ENCODE results near the gene ATF1.
"Not testable (repeated sequence)": the region's sequence is repeated elsewhere in the genome, so short reads cannot be mapped to it uniquely, and the experiment has no call there.

The ATF1 gene

DNA sequence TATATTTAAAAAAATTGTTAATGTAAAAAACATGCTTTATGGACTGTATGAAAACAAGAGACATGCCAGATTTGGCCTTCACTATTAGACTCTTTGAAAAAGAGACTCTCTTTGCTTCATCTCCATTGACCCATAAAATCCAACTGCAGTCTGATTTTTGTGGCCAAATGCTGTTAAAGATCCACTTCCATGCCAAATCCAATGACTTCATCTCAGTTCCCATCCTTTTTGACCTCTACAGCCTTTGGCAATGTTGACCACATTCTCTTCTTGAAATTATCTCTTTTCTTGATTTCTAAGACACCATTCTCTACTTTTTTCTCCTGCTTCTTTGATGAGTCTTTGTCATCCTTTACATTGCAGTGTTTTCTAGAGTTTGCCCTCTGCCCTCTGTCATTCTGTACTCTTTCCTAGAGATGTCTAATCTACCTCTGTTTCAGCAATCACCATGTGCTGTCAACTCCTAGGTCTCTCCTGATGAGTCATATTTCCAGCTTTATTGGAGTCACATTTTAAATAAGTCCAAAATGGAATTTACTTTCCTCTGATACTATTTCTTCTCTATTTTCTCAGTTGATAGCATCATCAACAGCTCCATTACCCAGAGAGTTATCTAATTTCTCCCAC, 81.2 kb downstream of the ATF1 start:
- Histone ChIP-seq H3K9me3 (ENCODE audit: control insufficient read depth, low read length) (no peaks in the 10 kb centered on the region), H3K9ac (ENCODE audit: low read length) (no peak overlapping the region), H3K4me1 (ENCODE audit: control insufficient read depth, insufficient read depth, low read length) (no peaks in the 10 kb centered on the region), H3K27me3 (ENCODE audit: control insufficient read depth, insufficient read depth, low read length) (no peaks in the 10 kb centered on the region), H3K36me3 (ENCODE audit: control insufficient read depth, insufficient read depth, low read length) (no peaks in the 10 kb centered on the region), H3K4me3 (ENCODE audit: low read length) (no peak overlapping the region)

DNA sequence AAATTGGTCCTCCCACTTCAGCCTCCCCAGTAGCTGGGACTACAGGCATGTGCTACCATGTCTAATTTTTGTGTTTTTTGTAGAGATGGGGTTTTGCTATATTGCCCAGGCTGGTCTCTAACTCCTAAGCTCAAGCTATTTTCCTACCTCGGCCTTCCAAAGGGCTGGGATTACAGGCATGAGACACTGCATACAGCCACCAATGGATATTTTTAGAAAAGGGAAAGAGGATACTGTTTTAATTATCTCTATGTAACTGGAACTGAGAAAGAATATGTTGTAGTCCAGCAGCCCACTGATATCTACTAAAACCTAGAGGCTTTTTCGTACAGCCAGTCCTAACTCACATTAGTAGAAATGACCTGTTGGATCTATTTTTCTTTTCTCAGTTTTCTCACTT, 85.1 kb downstream of the ATF1 start:
- Histone ChIP-seq H3K4me1 (ENCODE audit: control insufficient read depth, insufficient read depth, low read length) (no peaks in the 10 kb centered on the region), H3K9ac (ENCODE audit: low read length) (no peak overlapping the region), H3K36me3 (ENCODE audit: control insufficient read depth, insufficient read depth, low read length) (no peaks in the 10 kb centered on the region), H3K27me3 (ENCODE audit: control insufficient read depth, insufficient read depth, low read length) (no peaks in the 10 kb centered on the region), H3K9me3 (ENCODE audit: control insufficient read depth, low read length) (no peaks in the 10 kb centered on the region), H3K4me3 (ENCODE audit: low read length) (no peak overlapping the region)

DNA sequence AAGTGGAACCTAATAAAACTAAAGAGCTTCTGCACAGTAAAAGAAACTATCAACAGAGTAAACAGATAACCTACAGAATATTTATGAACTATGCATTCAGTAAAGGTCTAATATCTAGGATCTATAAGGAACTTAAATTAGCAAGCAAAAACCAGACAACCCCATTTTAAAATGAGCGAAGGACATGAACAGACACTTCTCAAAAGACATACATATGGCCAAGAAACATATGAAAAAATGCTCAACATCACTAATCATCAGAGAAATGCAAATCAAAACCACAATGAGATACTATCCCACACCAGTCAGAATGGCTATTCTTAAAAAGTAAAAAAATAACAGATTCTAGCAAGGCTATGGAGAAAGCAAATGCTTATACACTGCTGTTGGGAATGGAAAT, 91.3 kb downstream of the ATF1 start:
- H3K4me3 ChIP-seq (ENCODE audit: low read length); H3K27me3 ChIP-seq (ENCODE audit: control insufficient read depth, insufficient read depth, low read length); H3K4me1 ChIP-seq (ENCODE audit: control insufficient read depth, insufficient read depth, low read length); H3K9me3 ChIP-seq (ENCODE audit: control insufficient read depth, low read length); H3K36me3 ChIP-seq (ENCODE audit: control insufficient read depth, insufficient read depth, low read length); H3K9ac ChIP-seq (ENCODE audit: low read length): not testable (repeated sequence)

DNA sequence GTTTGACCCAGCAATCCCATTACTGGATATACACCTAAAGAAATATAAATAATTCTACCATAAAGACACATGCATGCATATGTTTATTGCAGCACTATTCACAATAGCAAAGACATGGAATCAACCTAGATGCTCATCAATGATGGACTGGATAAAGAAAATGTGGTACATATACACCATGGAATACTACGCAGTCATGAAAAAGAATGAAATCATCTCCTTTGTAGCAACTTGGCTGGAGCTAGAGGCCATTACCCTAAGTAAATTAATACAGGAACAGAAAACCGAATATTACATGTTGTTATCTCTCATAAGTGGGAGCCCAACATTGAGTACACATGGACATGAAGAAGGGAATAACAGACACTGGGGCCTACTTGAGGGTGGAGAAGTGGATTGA, 91.8 kb downstream of the ATF1 start:
- not testable (repeated sequence) for H3K36me3 ChIP-seq (ENCODE audit: control insufficient read depth, insufficient read depth, low read length); H3K4me1 ChIP-seq (ENCODE audit: control insufficient read depth, insufficient read depth, low read length); H3K27me3 ChIP-seq (ENCODE audit: control insufficient read depth, insufficient read depth, low read length); H3K9me3 ChIP-seq (ENCODE audit: control insufficient read depth, low read length); H3K4me3 ChIP-seq (ENCODE audit: low read length); H3K9ac ChIP-seq (ENCODE audit: low read length)

DNA sequence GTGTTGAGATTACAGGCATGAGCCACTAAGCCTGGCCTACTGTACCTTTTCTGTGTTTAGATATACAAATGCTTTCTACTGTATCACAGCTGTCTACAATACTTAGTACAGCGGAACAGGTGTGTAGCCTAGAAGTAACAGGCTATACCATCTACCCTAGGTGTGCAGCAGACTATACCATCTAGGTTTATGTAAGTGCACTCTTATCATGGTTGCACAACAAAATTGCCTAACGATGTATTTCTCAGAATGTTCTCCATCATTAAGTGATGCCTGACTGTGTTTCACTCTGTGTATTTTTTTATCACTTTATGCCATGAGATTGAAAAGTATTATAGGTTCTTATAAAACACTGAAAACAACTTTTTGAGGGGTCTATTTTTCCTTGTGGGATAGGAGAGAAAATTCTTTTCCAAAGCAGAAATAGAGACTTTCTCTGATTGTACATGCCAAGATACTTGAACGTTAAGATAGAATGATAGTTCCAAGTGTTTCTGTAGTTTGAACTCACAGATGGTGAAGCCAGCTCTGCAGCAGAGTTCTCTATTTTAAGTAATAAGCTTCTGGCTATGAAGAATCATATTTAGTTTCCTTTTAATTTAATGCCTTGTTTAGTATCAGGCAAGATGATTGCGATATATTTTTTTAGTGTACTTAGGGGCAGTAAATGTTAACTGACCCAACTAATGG, 95.9 kb downstream of the ATF1 start:
- no peaks in the 10 kb centered on the region for H3K4me1 ChIP-seq (ENCODE audit: control insufficient read depth, insufficient read depth, low read length)
- H3K36me3 ChIP-seq (ENCODE audit: control insufficient read depth, insufficient read depth, low read length), result no peaks in the 10 kb centered on the region
- H3K9me3 ChIP-seq (ENCODE audit: control insufficient read depth, low read length), result no peaks in the 10 kb centered on the region
- no peaks in the 10 kb centered on the region for H3K27me3 ChIP-seq (ENCODE audit: control insufficient read depth, insufficient read depth, low read length)
- H3K9ac ChIP-seq (ENCODE audit: low read length), result no peak overlapping the region
- no peak overlapping the region for H3K4me3 ChIP-seq (ENCODE audit: low read length)

DNA sequence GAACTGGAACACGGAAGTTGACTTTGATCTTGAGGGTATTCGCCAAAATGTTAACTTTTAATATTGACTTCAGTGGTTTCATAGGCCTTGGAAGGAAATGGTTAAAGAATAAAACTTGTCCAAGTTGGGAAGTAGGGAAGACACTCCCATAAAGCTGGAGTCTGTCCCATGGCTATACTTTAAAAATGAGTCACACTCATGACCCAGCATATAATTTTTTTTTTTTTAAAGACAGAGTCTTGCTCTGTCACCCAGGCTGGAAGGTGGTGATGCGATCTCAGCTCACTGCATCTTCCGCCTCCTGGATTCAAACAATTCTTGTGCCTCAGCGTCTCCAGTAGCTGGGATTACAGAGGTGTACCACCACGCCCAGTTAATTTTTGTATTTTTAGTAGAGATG, 98.4 kb downstream of the ATF1 start:
- Histone ChIP-seq H3K4me3 (ENCODE audit: low read length) (no peak overlapping the region), H3K4me1 (ENCODE audit: control insufficient read depth, insufficient read depth, low read length) (no peaks in the 10 kb centered on the region), H3K9me3 (ENCODE audit: control insufficient read depth, low read length) (no peaks in the 10 kb centered on the region), H3K9ac (ENCODE audit: low read length) (no peak overlapping the region), H3K27me3 (ENCODE audit: control insufficient read depth, insufficient read depth, low read length) (no peaks in the 10 kb centered on the region), H3K36me3 (ENCODE audit: control insufficient read depth, insufficient read depth, low read length) (no peaks in the 10 kb centered on the region)

DNA sequence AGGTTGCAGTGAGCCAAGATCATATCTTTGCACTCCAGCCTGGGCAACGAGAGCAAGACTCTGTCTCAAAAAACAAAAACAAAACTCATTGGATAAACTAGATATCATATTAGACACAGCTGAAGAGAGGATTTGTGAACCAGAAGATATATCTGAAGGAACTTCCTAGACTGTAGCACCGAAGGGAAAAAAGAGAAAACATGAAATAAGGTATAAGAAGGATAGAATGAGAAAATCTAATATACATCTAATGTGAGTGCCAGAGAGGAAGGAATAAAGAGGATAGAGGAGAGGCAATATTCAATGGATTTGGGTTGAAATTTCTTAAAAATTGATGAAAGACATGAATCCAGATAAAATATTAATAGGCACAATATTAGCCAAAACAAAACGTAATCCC, 101.4 kb downstream of the ATF1 start:
- Histone ChIP-seq H3K9me3 (ENCODE audit: control insufficient read depth, low read length) (no peaks in the 10 kb centered on the region), H3K9ac (ENCODE audit: low read length) (no peak overlapping the region), H3K36me3 (ENCODE audit: control insufficient read depth, insufficient read depth, low read length) (no peaks in the 10 kb centered on the region), H3K27me3 (ENCODE audit: control insufficient read depth, insufficient read depth, low read length) (no peaks in the 10 kb centered on the region), H3K4me1 (ENCODE audit: control insufficient read depth, insufficient read depth, low read length) (no peaks in the 10 kb centered on the region), H3K4me3 (ENCODE audit: low read length) (no peak overlapping the region)

DNA sequence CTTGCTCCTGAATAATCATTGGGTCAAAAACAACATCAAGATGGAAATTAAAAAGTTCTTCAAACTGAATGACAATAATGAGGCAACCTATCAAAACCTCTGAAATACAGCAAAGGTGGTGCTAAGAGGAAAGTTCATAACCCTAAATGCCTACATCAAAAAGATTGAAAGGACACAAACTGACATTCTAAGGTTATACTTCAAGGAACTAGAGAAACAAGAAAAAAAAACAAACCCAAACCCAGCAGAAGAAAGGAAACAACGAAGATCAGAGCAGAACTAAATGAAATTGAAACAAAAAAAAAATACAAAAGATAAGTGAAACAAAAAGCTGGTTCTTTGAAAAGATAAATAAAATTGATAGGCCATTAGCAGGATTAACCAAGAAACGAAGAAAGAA, 105.0 kb downstream of the ATF1 start:
- H3K9ac ChIP-seq (ENCODE audit: low read length); H3K9me3 ChIP-seq (ENCODE audit: control insufficient read depth, low read length); H3K36me3 ChIP-seq (ENCODE audit: control insufficient read depth, insufficient read depth, low read length); H3K4me1 ChIP-seq (ENCODE audit: control insufficient read depth, insufficient read depth, low read length); H3K4me3 ChIP-seq (ENCODE audit: low read length); H3K27me3 ChIP-seq (ENCODE audit: control insufficient read depth, insufficient read depth, low read length): not testable (repeated sequence)
